K562 (cell line): ENCODE data around the gene MCM7. TPM values are rescaled to one million over a fixed set of nuclear protein-coding genes. Genes with fewer than 3 reads are reported as not detected.
A peak's percentile ranks its signal among the peaks of the same experiment; 100 is the strongest.

Source experiments
- ATAC-seq: fragments of 200-7000 bp; cut with Tn5 transposase; 3 replicates; pipeline ENCODE4 v1.9.1; 2020; ENCODE audit warnings: moderate library complexity
- BruUV-seq: library from RNA; stranded (reverse); fragments of 400-500 nt; replicated peaks from 2 replicates; lab custom pipeline; 2021; lab: Mats Ljungman, UMichigan
- CTCF ChIA-PET: fragments of 300-600 bp; formaldehyde crosslinking; extraction: SDS; loops from one replicate; lab custom pipeline; 2021; ENCODE audit warnings: low intra/inter-chr PET ratio; lab: Yijun Ruan, JAX
- POLR2A ChIA-PET: fragments of 300-600, 350-650 bp; sonication (Branson Sonifier 250); formaldehyde crosslinking; extraction: SDS; loops from one replicate; lab custom pipeline; 2021; ENCODE audit warnings: antibody characterized with exemption, inconsistent platforms; lab: Yijun Ruan, JAX
- DNase-seq, 4 experiments: peaks; one replicate each; pipeline versions ENCODE4 v3.0.0 to v3.0.0-alpha.2; 2011 to 2018; ENCODE audit warnings: low spot score in 3 of 4, mixed read lengths in 3 of 4; ENCODE audit errors: extremely low read depth in 1 of 4
- FAIRE-seq: peaks from 2 replicates; lab custom pipeline; 2011; peaks lifted over from hg19 to GRCh38; lab: Jason Lieb, UNC
- H2AFZ ChIP-seq: 2 replicates; pipeline ENCODE4 v1.6.0; 2011; ENCODE audit warnings: low read depth, low read length, control low read depth, inconsistent platforms
- H3K27ac ChIP-seq: fragments of 200-600 bp; 3 replicates; pipeline ENCODE4 v1.8.0; 2011; ENCODE audit warnings: low read depth, mild to moderate bottlenecking, control low read depth, inconsistent platforms, low read length, moderate library complexity, mixed read lengths; ENCODE audit errors: extremely low read depth
- H3K27me3 ChIP-seq, 2 experiments: fragments of 300-600 bp in 1 of 2; 2 replicates in 1 of 2; 3 replicates in 1 of 2; pipeline versions ENCODE4 v1.6.0 to v1.8.0; 2011; ENCODE audit warnings: inconsistent platforms in 2 of 2, low read length in 2 of 2, mild to moderate bottlenecking in 1 of 2, mixed read lengths in 1 of 2, moderate library complexity in 1 of 2; ENCODE audit not compliant: control insufficient read depth in 2 of 2, insufficient read depth in 2 of 2
- H3K36me3 ChIP-seq: fragments of 300-600 bp; 3 replicates; pipeline ENCODE4 v1.8.0; 2011; ENCODE audit warnings: mild to moderate bottlenecking, low read length, inconsistent platforms; ENCODE audit not compliant: control insufficient read depth, insufficient read depth
- H3K4me1 ChIP-seq, 2 experiments: fragments of 200-600 bp in 1 of 2; replicated peaks in 1 of 2; 2 replicates in 1 of 2; 3 replicates in 1 of 2; pipeline versions ENCODE4 v1.5.1 to v1.8.0; 2011; ENCODE audit warnings: inconsistent platforms in 2 of 2, low read length in 2 of 2, mild to moderate bottlenecking in 1 of 2, mixed read lengths in 1 of 2, moderate library complexity in 1 of 2; ENCODE audit not compliant: control insufficient read depth in 2 of 2, insufficient read depth in 2 of 2
- H3K4me2 ChIP-seq: 2 replicates; pipeline ENCODE4 v1.6.1; 2011; ENCODE audit warnings: low read length, control low read depth, inconsistent platforms, mixed read lengths; ENCODE audit not compliant: insufficient read depth
- H3K4me3 ChIP-seq: fragments of 200-600 bp; sonication (generic), shearing (Covaris generic); 2 replicates; pipeline ENCODE4 v1.5.1; 2016; ENCODE audit warnings: control low read depth, inconsistent platforms
- H3K79me2 ChIP-seq: fragments of 200-600 bp; 3 replicates; pipeline ENCODE4 v1.8.0; 2011; ENCODE audit warnings: low read length, inconsistent platforms; ENCODE audit not compliant: control insufficient read depth, insufficient read depth
- H3K9ac ChIP-seq, 2 experiments: 2 replicates each; pipeline versions ENCODE4 v1.6.0 to v1.6.1; 2011; ENCODE audit warnings: low read depth in 2 of 2, low read length in 2 of 2, control low read depth in 1 of 2, inconsistent platforms in 1 of 2, mild to moderate bottlenecking in 1 of 2, mixed read lengths in 1 of 2; ENCODE audit not compliant: insufficient read depth in 1 of 2
- H3K9me1 ChIP-seq: one replicate; pipeline ENCODE4 v1.6.0; 2011; ENCODE audit warnings: inconsistent platforms, mild to moderate bottlenecking, low read length, moderate library complexity; ENCODE audit not compliant: control insufficient read depth, insufficient read depth
- H3K9me3 ChIP-seq: replicated peaks from 2 replicates; pipeline ENCODE4 v1.5.1; 2011; ENCODE audit warnings: low read depth, low read length, inconsistent platforms; ENCODE audit not compliant: control insufficient read depth, insufficient read depth
- H4K20me1 ChIP-seq: replicated peaks from 2 replicates; pipeline ENCODE4 v1.6.1; 2011; ENCODE audit warnings: low read length, inconsistent platforms, mixed read lengths; ENCODE audit not compliant: control insufficient read depth, insufficient read depth
- BRF2 ChIP-seq: IDR thresholded peaks from 3 replicates; pipeline ENCODE4 v1.6.1; 2011; ENCODE audit warnings: borderline replicate concordance, mild to moderate bottlenecking; ENCODE audit not compliant: insufficient read length, insufficient read depth
- C11orf30 ChIP-seq: fragments of 450-650 bp; IDR thresholded peaks from 2 replicates; pipeline ENCODE4 v1.6.1; 2016; ENCODE audit warnings: low read depth, mild to moderate bottlenecking
- EZH2 ChIP-seq: IDR thresholded peaks from 2 replicates; pipeline ENCODE4 v1.6.1; 2012; ENCODE audit warnings: low read depth, mild to moderate bottlenecking, inconsistent platforms, low read length, borderline replicate concordance
- MAFF ChIP-seq: IDR thresholded peaks from 2 replicates; pipeline ENCODE4 v1.6.1; 2012; ENCODE audit warnings: low read length, improper control_type of control experiment
- MAFG ChIP-seq: fragments of 450-650 bp; conservative IDR thresholded peaks from 2 replicates; pipeline ENCODE4 v1.6.1; 2016; ENCODE audit warnings: missing genetic modification characterization, missing compliant biosample characterization
- MAFK ChIP-seq: IDR thresholded peaks from 2 replicates; pipeline ENCODE4 v1.6.1; 2011; ENCODE audit warnings: low read length, improper control_type of control experiment
- MCM7 ChIP-seq, 2 experiments: fragments of 450-650 bp; IDR thresholded peaks; 2 replicates each; pipeline ENCODE4 v1.6.1; 2016 to 2018
- ZBTB1 ChIP-seq: sonication (generic); formaldehyde crosslinking; IDR thresholded peaks from 2 replicates; pipeline ENCODE4 v1.8.1; 2023; ENCODE audit warnings: missing genetic modification reagents, low read depth, mild to moderate bottlenecking, borderline replicate concordance
- ZNF12 ChIP-seq: sonication (generic); formaldehyde crosslinking; IDR thresholded peaks from 2 replicates; pipeline ENCODE4 v1.4.0; 2020; ENCODE audit warnings: mild to moderate bottlenecking, missing genetic modification reagents
- ZNF316 ChIP-seq: fragments of 450-650 bp; IDR thresholded peaks from 2 replicates; pipeline ENCODE4 v1.6.1; 2016
- ZNF785 ChIP-seq: fragments of 250-450 bp; sonication (Bioruptor Pico); IDR thresholded peaks from 2 replicates; pipeline ENCODE4 v1.4.0; 2020; ENCODE audit warnings: mild to moderate bottlenecking
- WGBS: fragments of 100-300 bp; shearing (Covaris generic); methylation state at CpG from one replicate; pipeline ENCODE4 v1.1.6; 2016; ENCODE audit warnings: low coverage, mixed read lengths; ENCODE audit not compliant: insufficient coverage; ENCODE audit errors: missing lambda C conversion rate; 5-methylcytosine and 5-hydroxymethylcytosine counted together
- in situ Hi-C: fragments of 300-500 bp; cut with MboI; formaldehyde crosslinking; loops from 4 replicates; pipeline ENCODE4 v1.15.0; 2018; ENCODE audit warnings: inconsistent platforms, mixed read lengths
- intact Hi-C: fragments of 100-400 bp; cut with micrococcal nuclease; formaldehyde crosslinking; loops from 2 replicates; pipeline ENCODE4 v1.14.2; 2022
- polyA plus RNA-seq, 8 experiments: library from polyadenylated mRNA; depleted of rRNA in 4 of 8; stranded (reverse) in 5 of 8; unstranded in 3 of 8; fragments of >200 nt; fragmentation: Nextera tagmentation in 2 of 8; fragmentation: Illumina TruSeq in 1 of 8; extraction: Ambion mirVana in 2 of 8; extraction: Trizol in 1 of 8; gene quantifications; 2 replicates each; pipeline versions ENCODE4 v1.2.1 to v1.2.3, GENCODE V29; 2011 to 2014; ENCODE audit warnings: inconsistent platforms in 1 of 8, missing spikeins in 1 of 8
- total RNA-seq, 7 experiments: library from RNA; depleted of rRNA in 6 of 7; stranded (reverse); fragments of >200 nt in 6 of 7; fragmentation: Illumina TruSeq in 2 of 7; extraction: Trizol in 2 of 7; gene quantifications; 2 replicates each; pipeline versions ENCODE4 v1.2.1 to v1.2.3, GENCODE V29; 2011 to 2021; ENCODE audit warnings: low replicate concordance in 1 of 7

Gene MCM7
- total and polyA plus RNA-seq, 9 of the 15 experiments (the other 6 are each of a cell fraction or from before 2014, with no cell fraction given) = 329 to 856 (median 437) TPM

- ATAC-seq (no peak), DNase-seq (no peak), FAIRE-seq (no peak)
- no TSS peak for BruUV-seq
- H3K9ac ChIP-seq = no peak overlapping the region
- in situ Hi-C loops (no loop called here), intact Hi-C loops (no loop called here)
- H3K27ac ChIP-seq = no peak overlapping the region
- TF ChIP-seq ZBTB1 (CRISPR knock-in tag) = no peak
- no peak for TF ChIP-seq MCM7 (IDR thresholded peaks at IDR 0.05)
- no peak for TF ChIP-seq BRF2
- peak; percentile 71 for TF ChIP-seq C11orf30
- no peak for TF ChIP-seq EZH2
- no peak for TF ChIP-seq ZNF785
- peak; percentile 80 for TF ChIP-seq MAFG
- TF ChIP-seq MAFF = peak; percentile 56; the same call in 1 of the 2 replicates
- TF ChIP-seq MAFK = peak; percentile 48; the same call in 1 of the 2 replicates
- TF ChIP-seq ZNF316 = peak; percentile 91
- TF ChIP-seq ZNF12 (CRISPR knock-in tag) = no peak
- H3K79me2 ChIP-seq = peaks cover 32% of the 10 kb centered on the region
- H3K4me3 ChIP-seq = no peak overlapping the region
- WGBS = 94% methylated on average over 7 of the region's 7 CpGs
- H3K9me3 ChIP-seq = peaks cover 55% of the 10 kb centered on the region
- H3K4me2 ChIP-seq = no peak overlapping the region
- ChIA-PET CTCF (no interaction called here), POLR2A (interaction anchor here (0.8 to 5.3 kb wide), 4 partner anchors 8 to 14 kb away, joined by 3 to 32 read pairs (median 6); partner anchors contain the start of gene COPS6)
- H3K36me3 ChIP-seq = peaks cover 98% of the 10 kb centered on the region
- peaks cover 4% of the 10 kb centered on the region for H3K9me1 ChIP-seq
- no peak overlapping the region for H2AFZ ChIP-seq
- peaks cover 0 to 2% of the 10 kb centered on the region in 2 experiments; a peak in 2 of 5 replicates for H3K4me1 ChIP-seq
- no peaks in the 10 kb centered on the region for H4K20me1 ChIP-seq
- no peaks in the 10 kb centered on the region for H3K27me3 ChIP-seq
These were observed 26.4 kb downstream of the MCM7 start for GRCh38 chr7:100074841-100075240.
